WTC11 (cell line): Measurements from ENCODE around the gene RTCA. TPM values are rescaled to one million over a fixed set of nuclear protein-coding genes. Genes with fewer than 3 reads are reported as not detected.

Experiments used
- ATAC-seq: fragments of 200-7000 bp; cut with Tn5 transposase; 2 replicates; pipeline ENCODE4 v1.10.0; 2021; ENCODE audit warnings: mild to moderate bottlenecking, moderate library complexity
- CTCF ChIA-PET: fragments of 300-600 bp; sonication (Branson Sonifier 250); formaldehyde crosslinking; loops from one replicate; lab custom pipeline; 2021; ENCODE audit warnings: antibody characterized with exemption; lab: Charles Lee
- POLR2A ChIA-PET: fragments of 350-600 bp; sonication (Branson Sonifier 250); formaldehyde crosslinking; loops from one replicate; lab custom pipeline; 2021; ENCODE audit warnings: antibody characterized with exemption; lab: Charles Lee
- DNase-seq: peaks from one replicate; pipeline ENCODE4 v3.0.0; 2021; ENCODE audit warnings: low spot score
- H3K27ac Mint-ChIP-seq: 2 replicates; pipeline ENCODE4 v1.8.0; 2021; ENCODE audit warnings: mixed read lengths
- H3K27me3 Mint-ChIP-seq: 2 replicates; pipeline ENCODE4 v1.8.0; 2021; ENCODE audit warnings: low read depth, mild to moderate bottlenecking, moderate library complexity, mixed read lengths
- H3K36me3 Mint-ChIP-seq: 2 replicates; pipeline ENCODE4 v1.8.0; 2021; ENCODE audit warnings: mixed read lengths
- H3K4me1 Mint-ChIP-seq: 2 replicates; pipeline ENCODE4 v1.8.0; 2022; ENCODE audit warnings: mixed read lengths
- H3K4me3 Mint-ChIP-seq: 2 replicates; pipeline ENCODE4 v1.8.0; 2021; ENCODE audit warnings: mild to moderate bottlenecking, moderate library complexity, mixed read lengths
- H3K9me3 Mint-ChIP-seq: 2 replicates; pipeline ENCODE4 v1.8.0; 2021; ENCODE audit warnings: mixed read lengths
- CREB1 ChIP-seq: sonication (generic); formaldehyde crosslinking; IDR thresholded peaks from 2 replicates; pipeline ENCODE4 v1.8.0; 2023; ENCODE audit warnings: mild to moderate bottlenecking, missing genetic modification reagents
- EMX1 ChIP-seq: fragments of 250-450 bp; sonication (Bioruptor Pico); IDR thresholded peaks from 2 replicates; pipeline ENCODE4 v1.8.0; 2021; ENCODE audit warnings: mild to moderate bottlenecking
- ETV6 ChIP-seq: sonication (generic); formaldehyde crosslinking; IDR thresholded peaks from 2 replicates; pipeline ENCODE4 v1.8.1; 2022; ENCODE audit warnings: mild to moderate bottlenecking, missing genetic modification reagents
- GTF2I ChIP-seq: fragments of 250-450 bp; sonication (Bioruptor Pico); conservative IDR thresholded peaks from 2 replicates; pipeline ENCODE4 v1.4.0; 2021; ENCODE audit warnings: mild to moderate bottlenecking
- JUN ChIP-seq: sonication (generic); formaldehyde crosslinking; IDR thresholded peaks from 2 replicates; pipeline ENCODE4 v1.8.0; 2023; ENCODE audit warnings: mild to moderate bottlenecking, missing genetic modification reagents
- OVOL2 ChIP-seq: fragments of 250-450 bp; sonication (Bioruptor Pico); IDR thresholded peaks from 2 replicates; pipeline ENCODE4 v1.9.0; 2021; ENCODE audit warnings: mild to moderate bottlenecking, borderline replicate concordance
- SP1 ChIP-seq: sonication (generic); formaldehyde crosslinking; conservative IDR thresholded peaks from 2 replicates; pipeline ENCODE4 v1.8.1; 2022; ENCODE audit warnings: missing genetic modification reagents
- TEAD4 ChIP-seq: sonication (generic); formaldehyde crosslinking; IDR thresholded peaks from 2 replicates; pipeline ENCODE4 v1.8.0; 2022; ENCODE audit warnings: mild to moderate bottlenecking, missing genetic modification reagents
- ZNF121 ChIP-seq: sonication (generic); formaldehyde crosslinking; IDR thresholded peaks from 2 replicates; pipeline ENCODE4 v1.8.0; 2023; ENCODE audit warnings: missing genetic modification reagents
- ZNF219 ChIP-seq: sonication (generic); formaldehyde crosslinking; IDR thresholded peaks from 2 replicates; pipeline ENCODE4 v1.8.0; 2023; ENCODE audit warnings: missing genetic modification reagents, mild to moderate bottlenecking, borderline replicate concordance
- total RNA-seq: library from RNA; stranded (reverse); gene quantifications from 3 replicates; pipeline ENCODE4 v1.2.3, GENCODE V29; 2021
- TF ChIP-seq, protein P1 (sequence below): sonication (generic); formaldehyde crosslinking; IDR thresholded peaks from 2 replicates; pipeline ENCODE4 v1.8.1; 2022; ENCODE audit warnings: low read depth, missing genetic modification reagents, borderline replicate concordance
- TF ChIP-seq, protein P2 (sequence below): sonication (generic); formaldehyde crosslinking; IDR thresholded peaks from 2 replicates; pipeline ENCODE4 v1.8.1; 2022; ENCODE audit warnings: mild to moderate bottlenecking, moderate library complexity, missing genetic modification reagents
- TF ChIP-seq, protein P3 (sequence below): sonication (generic); formaldehyde crosslinking; IDR thresholded peaks from 2 replicates; pipeline ENCODE4 v1.8.1; 2023; ENCODE audit warnings: mild to moderate bottlenecking, missing genetic modification reagents
- TF ChIP-seq, protein P4 (sequence below): sonication (generic); formaldehyde crosslinking; conservative IDR thresholded peaks from 2 replicates; pipeline ENCODE4 v1.8.1; 2023; ENCODE audit warnings: mild to moderate bottlenecking, low read depth, missing genetic modification reagents, moderate library complexity
- TF ChIP-seq, protein P5 (sequence below): sonication (generic); formaldehyde crosslinking; IDR thresholded peaks from 2 replicates; pipeline ENCODE4 v1.8.1; 2022; ENCODE audit warnings: mild to moderate bottlenecking, missing genetic modification reagents, moderate library complexity, borderline replicate concordance
- TF ChIP-seq, protein P6 (sequence below): fragments of 250-450 bp; sonication (Bioruptor Pico); IDR thresholded peaks from 2 replicates; pipeline ENCODE4 v1.9.0; 2021; ENCODE audit warnings: mild to moderate bottlenecking, borderline replicate concordance
- TF ChIP-seq, protein P7 (sequence below): sonication (generic); formaldehyde crosslinking; IDR thresholded peaks from 2 replicates; pipeline ENCODE4 v1.8.1; 2023; ENCODE audit warnings: mild to moderate bottlenecking, missing genetic modification reagents, moderate library complexity

The RTCA gene
- total RNA-seq, 1 experiment from 2014 or later, result 35.7 TPM

DNA sequence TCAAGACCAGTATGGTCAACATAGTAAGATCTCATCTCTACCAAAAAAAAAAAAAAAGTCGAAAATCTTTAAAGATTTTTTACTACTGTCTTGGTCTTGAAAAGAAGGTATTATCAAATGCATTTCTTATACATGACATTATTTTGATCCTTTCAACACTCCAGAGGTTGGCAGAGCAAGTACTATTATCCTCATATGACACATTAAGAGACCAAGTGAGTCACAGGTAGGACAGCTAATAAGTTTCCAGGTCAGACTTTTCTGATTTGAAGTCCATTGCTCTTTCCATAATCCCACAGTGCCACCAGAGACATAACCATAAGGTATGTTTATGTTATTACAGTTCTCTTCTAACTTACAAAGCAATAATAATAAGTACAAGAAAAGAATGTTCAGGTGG is 31.6 kb upstream of the RTCA start (continued):
- TF ChIP-seq, protein P1, sequence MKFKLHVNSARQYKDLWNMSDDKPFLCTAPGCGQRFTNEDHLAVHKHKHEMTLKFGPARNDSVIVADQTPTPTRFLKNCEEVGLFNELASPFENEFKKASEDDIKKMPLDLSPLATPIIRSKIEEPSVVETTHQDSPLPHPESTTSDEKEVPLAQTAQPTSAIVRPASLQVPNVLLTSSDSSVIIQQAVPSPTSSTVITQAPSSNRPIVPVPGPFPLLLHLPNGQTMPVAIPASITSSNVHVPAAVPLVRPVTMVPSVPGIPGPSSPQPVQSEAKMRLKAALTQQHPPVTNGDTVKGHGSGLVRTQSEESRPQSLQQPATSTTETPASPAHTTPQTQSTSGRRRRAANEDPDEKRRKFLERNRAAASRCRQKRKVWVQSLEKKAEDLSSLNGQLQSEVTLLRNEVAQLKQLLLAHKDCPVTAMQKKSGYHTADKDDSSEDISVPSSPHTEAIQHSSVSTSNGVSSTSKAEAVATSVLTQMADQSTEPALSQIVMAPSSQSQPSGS (CRISPR knock-in tag), result no peak
- TF ChIP-seq ZNF219, result no peak
- no peak for TF ChIP-seq ETV6

DNA sequence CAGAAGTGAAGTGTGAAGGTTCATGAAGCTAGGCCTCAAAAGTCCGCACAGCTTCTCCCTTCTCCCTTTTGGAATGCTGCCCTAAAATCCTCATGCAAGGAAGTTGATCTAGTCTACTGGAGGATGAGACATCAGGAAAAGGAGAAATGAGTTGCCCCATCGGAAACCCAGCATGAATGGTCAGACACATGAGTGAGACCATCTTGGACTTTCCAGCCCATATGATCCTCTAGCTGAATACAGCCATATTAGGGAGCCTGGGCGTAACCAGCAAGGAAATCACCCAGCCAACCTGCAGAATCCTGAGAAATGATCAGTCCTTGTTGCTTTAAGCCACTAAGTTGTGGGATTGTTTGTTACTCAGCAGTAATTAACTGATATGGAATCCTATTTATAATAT is 28.9 kb upstream of the RTCA start:
- Mint-ChIP-seq H3K4me3 (no peak overlapping the region), H3K9me3 (no peaks in the 10 kb centered on the region), H3K27me3 (no peaks in the 10 kb centered on the region), H3K36me3 (peaks cover 58% of the 10 kb centered on the region), H3K27ac (no peak overlapping the region), H3K4me1 (peaks cover 12% of the 10 kb centered on the region)
- TF ChIP-seq, protein P2, sequence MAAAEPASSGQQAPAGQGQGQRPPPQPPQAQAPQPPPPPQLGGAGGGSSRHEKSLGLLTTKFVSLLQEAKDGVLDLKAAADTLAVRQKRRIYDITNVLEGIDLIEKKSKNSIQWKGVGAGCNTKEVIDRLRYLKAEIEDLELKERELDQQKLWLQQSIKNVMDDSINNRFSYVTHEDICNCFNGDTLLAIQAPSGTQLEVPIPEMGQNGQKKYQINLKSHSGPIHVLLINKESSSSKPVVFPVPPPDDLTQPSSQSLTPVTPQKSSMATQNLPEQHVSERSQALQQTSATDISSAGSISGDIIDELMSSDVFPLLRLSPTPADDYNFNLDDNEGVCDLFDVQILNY (CRISPR knock-in tag), result no peak
- TF ChIP-seq, protein P3, sequence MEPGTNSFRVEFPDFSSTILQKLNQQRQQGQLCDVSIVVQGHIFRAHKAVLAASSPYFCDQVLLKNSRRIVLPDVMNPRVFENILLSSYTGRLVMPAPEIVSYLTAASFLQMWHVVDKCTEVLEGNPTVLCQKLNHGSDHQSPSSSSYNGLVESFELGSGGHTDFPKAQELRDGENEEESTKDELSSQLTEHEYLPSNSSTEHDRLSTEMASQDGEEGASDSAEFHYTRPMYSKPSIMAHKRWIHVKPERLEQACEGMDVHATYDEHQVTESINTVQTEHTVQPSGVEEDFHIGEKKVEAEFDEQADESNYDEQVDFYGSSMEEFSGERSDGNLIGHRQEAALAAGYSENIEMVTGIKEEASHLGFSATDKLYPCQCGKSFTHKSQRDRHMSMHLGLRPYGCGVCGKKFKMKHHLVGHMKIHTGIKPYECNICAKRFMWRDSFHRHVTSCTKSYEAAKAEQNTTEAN, result no peak
- TF ChIP-seq, protein P4, sequence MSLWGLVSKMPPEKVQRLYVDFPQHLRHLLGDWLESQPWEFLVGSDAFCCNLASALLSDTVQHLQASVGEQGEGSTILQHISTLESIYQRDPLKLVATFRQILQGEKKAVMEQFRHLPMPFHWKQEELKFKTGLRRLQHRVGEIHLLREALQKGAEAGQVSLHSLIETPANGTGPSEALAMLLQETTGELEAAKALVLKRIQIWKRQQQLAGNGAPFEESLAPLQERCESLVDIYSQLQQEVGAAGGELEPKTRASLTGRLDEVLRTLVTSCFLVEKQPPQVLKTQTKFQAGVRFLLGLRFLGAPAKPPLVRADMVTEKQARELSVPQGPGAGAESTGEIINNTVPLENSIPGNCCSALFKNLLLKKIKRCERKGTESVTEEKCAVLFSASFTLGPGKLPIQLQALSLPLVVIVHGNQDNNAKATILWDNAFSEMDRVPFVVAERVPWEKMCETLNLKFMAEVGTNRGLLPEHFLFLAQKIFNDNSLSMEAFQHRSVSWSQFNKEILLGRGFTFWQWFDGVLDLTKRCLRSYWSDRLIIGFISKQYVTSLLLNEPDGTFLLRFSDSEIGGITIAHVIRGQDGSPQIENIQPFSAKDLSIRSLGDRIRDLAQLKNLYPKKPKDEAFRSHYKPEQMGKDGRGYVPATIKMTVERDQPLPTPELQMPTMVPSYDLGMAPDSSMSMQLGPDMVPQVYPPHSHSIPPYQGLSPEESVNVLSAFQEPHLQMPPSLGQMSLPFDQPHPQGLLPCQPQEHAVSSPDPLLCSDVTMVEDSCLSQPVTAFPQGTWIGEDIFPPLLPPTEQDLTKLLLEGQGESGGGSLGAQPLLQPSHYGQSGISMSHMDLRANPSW (CRISPR knock-in tag), result no peak
- TF ChIP-seq SP1 (CRISPR knock-in tag), result no peak
- DNase-seq (no peak), ATAC-seq (no peak)
- CTCF ChIA-PET, result no interaction called here
- POLR2A ChIA-PET, result no interaction called here

DNA sequence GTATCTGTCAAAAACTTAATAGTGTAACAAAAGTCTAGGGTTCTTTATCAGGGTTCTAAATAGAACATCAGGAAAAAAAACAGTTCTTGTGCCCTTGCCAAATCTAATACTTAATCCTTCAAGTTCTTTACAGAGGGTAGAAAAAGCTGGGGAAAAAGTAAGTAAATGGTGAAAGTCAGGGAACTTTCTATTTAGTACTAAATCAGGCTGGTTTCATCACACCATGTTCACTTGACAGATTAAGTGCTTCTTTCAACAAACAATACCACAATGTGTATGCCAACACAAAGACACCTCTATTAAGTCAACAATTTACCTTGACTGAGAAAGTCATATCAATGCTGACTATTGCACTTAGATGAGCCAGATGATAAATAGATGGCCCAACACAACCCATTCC is 26.1 kb upstream of the RTCA start:
- H3K4me3 Mint-ChIP-seq, result no peak overlapping the region
- peaks cover 32% of the 10 kb centered on the region for H3K36me3 Mint-ChIP-seq
- TF ChIP-seq, protein P5, sequence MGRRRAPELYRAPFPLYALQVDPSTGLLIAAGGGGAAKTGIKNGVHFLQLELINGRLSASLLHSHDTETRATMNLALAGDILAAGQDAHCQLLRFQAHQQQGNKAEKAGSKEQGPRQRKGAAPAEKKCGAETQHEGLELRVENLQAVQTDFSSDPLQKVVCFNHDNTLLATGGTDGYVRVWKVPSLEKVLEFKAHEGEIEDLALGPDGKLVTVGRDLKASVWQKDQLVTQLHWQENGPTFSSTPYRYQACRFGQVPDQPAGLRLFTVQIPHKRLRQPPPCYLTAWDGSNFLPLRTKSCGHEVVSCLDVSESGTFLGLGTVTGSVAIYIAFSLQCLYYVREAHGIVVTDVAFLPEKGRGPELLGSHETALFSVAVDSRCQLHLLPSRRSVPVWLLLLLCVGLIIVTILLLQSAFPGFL (CRISPR knock-in tag), result no peak
- TF ChIP-seq GTF2I, result no peak
- TF ChIP-seq, protein P3, result no peak
- TF ChIP-seq CREB1 (CRISPR knock-in tag), result no peak
- TF ChIP-seq, protein P6, sequence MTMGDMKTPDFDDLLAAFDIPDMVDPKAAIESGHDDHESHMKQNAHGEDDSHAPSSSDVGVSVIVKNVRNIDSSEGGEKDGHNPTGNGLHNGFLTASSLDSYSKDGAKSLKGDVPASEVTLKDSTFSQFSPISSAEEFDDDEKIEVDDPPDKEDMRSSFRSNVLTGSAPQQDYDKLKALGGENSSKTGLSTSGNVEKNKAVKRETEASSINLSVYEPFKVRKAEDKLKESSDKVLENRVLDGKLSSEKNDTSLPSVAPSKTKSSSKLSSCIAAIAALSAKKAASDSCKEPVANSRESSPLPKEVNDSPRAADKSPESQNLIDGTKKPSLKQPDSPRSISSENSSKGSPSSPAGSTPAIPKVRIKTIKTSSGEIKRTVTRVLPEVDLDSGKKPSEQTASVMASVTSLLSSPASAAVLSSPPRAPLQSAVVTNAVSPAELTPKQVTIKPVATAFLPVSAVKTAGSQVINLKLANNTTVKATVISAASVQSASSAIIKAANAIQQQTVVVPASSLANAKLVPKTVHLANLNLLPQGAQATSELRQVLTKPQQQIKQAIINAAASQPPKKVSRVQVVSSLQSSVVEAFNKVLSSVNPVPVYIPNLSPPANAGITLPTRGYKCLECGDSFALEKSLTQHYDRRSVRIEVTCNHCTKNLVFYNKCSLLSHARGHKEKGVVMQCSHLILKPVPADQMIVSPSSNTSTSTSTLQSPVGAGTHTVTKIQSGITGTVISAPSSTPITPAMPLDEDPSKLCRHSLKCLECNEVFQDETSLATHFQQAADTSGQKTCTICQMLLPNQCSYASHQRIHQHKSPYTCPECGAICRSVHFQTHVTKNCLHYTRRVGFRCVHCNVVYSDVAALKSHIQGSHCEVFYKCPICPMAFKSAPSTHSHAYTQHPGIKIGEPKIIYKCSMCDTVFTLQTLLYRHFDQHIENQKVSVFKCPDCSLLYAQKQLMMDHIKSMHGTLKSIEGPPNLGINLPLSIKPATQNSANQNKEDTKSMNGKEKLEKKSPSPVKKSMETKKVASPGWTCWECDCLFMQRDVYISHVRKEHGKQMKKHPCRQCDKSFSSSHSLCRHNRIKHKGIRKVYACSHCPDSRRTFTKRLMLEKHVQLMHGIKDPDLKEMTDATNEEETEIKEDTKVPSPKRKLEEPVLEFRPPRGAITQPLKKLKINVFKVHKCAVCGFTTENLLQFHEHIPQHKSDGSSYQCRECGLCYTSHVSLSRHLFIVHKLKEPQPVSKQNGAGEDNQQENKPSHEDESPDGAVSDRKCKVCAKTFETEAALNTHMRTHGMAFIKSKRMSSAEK, result no peak
- TF ChIP-seq, protein P7, sequence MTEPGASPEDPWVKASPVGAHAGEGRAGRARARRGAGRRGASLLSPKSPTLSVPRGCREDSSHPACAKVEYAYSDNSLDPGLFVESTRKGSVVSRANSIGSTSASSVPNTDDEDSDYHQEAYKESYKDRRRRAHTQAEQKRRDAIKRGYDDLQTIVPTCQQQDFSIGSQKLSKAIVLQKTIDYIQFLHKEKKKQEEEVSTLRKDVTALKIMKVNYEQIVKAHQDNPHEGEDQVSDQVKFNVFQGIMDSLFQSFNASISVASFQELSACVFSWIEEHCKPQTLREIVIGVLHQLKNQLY, result no peak
- TF ChIP-seq OVOL2 (CRISPR knock-in tag), result no peak
- TF ChIP-seq JUN, result no peak
- no peak for TF ChIP-seq EMX1 (CRISPR knock-in tag)
- TF ChIP-seq ZNF121 (CRISPR knock-in tag), result no peak
- TF ChIP-seq TEAD4, result no peak
- no peak overlapping the region for H3K27ac Mint-ChIP-seq
- ChIA-PET POLR2A (interaction anchor here (0.7 kb wide), 1 partner anchor 111 kb away, joined by 3 read pairs; no protein-coding TSS in a partner anchor), CTCF (no interaction called here)
- H3K9me3 Mint-ChIP-seq, result no peaks in the 10 kb centered on the region
- no peak for DNase-seq
- no peak for ATAC-seq
- 0 out of 2 replicates have a peak, but pooled peaks cover 2% of the 10 kb centered on the region for H3K4me1 Mint-ChIP-seq
- H3K27me3 Mint-ChIP-seq, result no peaks in the 10 kb centered on the region
